DLD1 (cell line): ENCODE data around the gene ZNF763.
"Not testable (repeated sequence)": the region's sequence is repeated elsewhere in the genome, so short reads cannot be mapped to it uniquely, and the experiment has no call there.

ENCODE experiments used
- in situ Hi-C: cut with HindIII; loops from 2 replicates; pipeline ENCODE4 v1.10.0; 2017; ENCODE audit warnings: low sequenced_read_pairs

Gene ZNF763

GRCh38 chr19:11971041-11971440, 6.2 kb downstream of the ZNF763 start:
- in situ Hi-C loops = no loop called here

- in situ Hi-C loops = no loop called here
These were observed 8.4 kb downstream of the ZNF763 start for GRCh38 chr19:11973019-11973810.

- in situ Hi-C loops = no loop called here
These were observed 13.8 kb downstream of the ZNF763 start for GRCh38 chr19:11978492-11979100.

GRCh38 chr19:11979527-11979926, 14.7 kb downstream of the ZNF763 start:
- in situ Hi-C loops = no loop called here

GRCh38 chr19:11982526-11982925, 17.7 kb downstream of the ZNF763 start:
- in situ Hi-C loops = no loop called here

- in situ Hi-C loops = no loop called here
These were observed 20.1 kb downstream of the ZNF763 start for GRCh38 chr19:11984986-11985385.

GRCh38 chr19:11986754-11987153, 21.9 kb downstream of the ZNF763 start:
- in situ Hi-C loops = no loop called here

GRCh38 chr19:11987405-11988281, 22.8 kb downstream of the ZNF763 start:
- in situ Hi-C loops = no loop called here

- in situ Hi-C loops = no loop called here
These were observed 24.2 kb downstream of the ZNF763 start for GRCh38 chr19:11989112-11989456.

GRCh38 chr19:11991921-11992320, 27.1 kb downstream of the ZNF763 start:
- in situ Hi-C loops = not testable (repeated sequence)

- in situ Hi-C loops = no loop called here
These were observed 30.3 kb downstream of the ZNF763 start for GRCh38 chr19:11995174-11995573.

- in situ Hi-C loops = no loop called here
These were observed 35.5 kb downstream of the ZNF763 start for GRCh38 chr19:12000152-12000981.

GRCh38 chr19:12015015-12015752, 50.3 kb downstream of the ZNF763 start:
- in situ Hi-C loops = no loop called here

GRCh38 chr19:12015753-12016116, 50.9 kb downstream of the ZNF763 start:
- in situ Hi-C loops = no loop called here
